DOHH2 (cell line): ENCODE data around the gene CCNI2.

Experiments
- H3F3A ChIP-seq: fragments of 200-600 bp; sonication (generic), shearing (Covaris generic); 2 replicates; pipeline ENCODE4 v1.6.0; 2016; ENCODE audit warnings: antibody characterized with exemption, mild to moderate bottlenecking; ENCODE audit not compliant: control insufficient read depth, insufficient read depth
- H3K27ac ChIP-seq: fragments of 200-600 bp; sonication (generic); 2 replicates; pipeline ENCODE4 v1.5.1; 2014; ENCODE audit warnings: low read depth, mild to moderate bottlenecking, low read length, moderate library complexity
- H3K27me3 ChIP-seq: fragments of 200-600 bp; sonication (generic); 2 replicates; pipeline ENCODE4 v1.6.1; 2014; ENCODE audit warnings: mild to moderate bottlenecking, low read length, mixed read lengths; ENCODE audit not compliant: control insufficient read depth
- H3K36me3 ChIP-seq: fragments of 200-600 bp; sonication (generic); 2 replicates; pipeline ENCODE4 v1.6.1; 2014; ENCODE audit warnings: mild to moderate bottlenecking, low read length, moderate library complexity, mixed read lengths; ENCODE audit not compliant: control insufficient read depth
- H3K4me1 ChIP-seq: fragments of 200-600 bp; sonication (generic); 2 replicates; pipeline ENCODE4 v1.6.1; 2014; ENCODE audit warnings: mild to moderate bottlenecking, low read length, mixed read lengths; ENCODE audit not compliant: control insufficient read depth
- H3K4me2 ChIP-seq: fragments of 200-600 bp; sonication (generic); 2 replicates; pipeline ENCODE4 v1.6.0; 2014; ENCODE audit warnings: mild to moderate bottlenecking, low read length, moderate library complexity
- H3K4me3 ChIP-seq: fragments of 200-600 bp; sonication (generic); 2 replicates; pipeline ENCODE4 v1.5.1; 2014; ENCODE audit warnings: mild to moderate bottlenecking, low read length, mixed read lengths
- H3K79me2 ChIP-seq: fragments of 200-600 bp; sonication (generic); 2 replicates; pipeline ENCODE4 v1.6.1; 2014; ENCODE audit warnings: mild to moderate bottlenecking, low read length, mixed read lengths; ENCODE audit not compliant: control insufficient read depth
- H3K9me2 ChIP-seq: fragments of 200-600 bp; sonication (generic); replicated peaks from 2 replicates; pipeline ENCODE4 v1.6.1; 2014; ENCODE audit warnings: mild to moderate bottlenecking, low read length, mixed read lengths; ENCODE audit not compliant: control insufficient read depth
- H3K9me3 ChIP-seq: fragments of 200-600 bp; sonication (generic); 2 replicates; pipeline ENCODE4 v1.6.1; 2014; ENCODE audit warnings: antibody characterized with exemption, low read length, mixed read lengths; ENCODE audit not compliant: control insufficient read depth, insufficient read depth
- H4K20me1 ChIP-seq: fragments of 200-600 bp; sonication (generic); 2 replicates; pipeline ENCODE4 v1.6.0; 2014; ENCODE audit warnings: low read depth, mild to moderate bottlenecking, antibody characterized with exemption, low read length, moderate library complexity; ENCODE audit not compliant: control insufficient read depth, insufficient read depth
- EZH2phosphoT487 ChIP-seq: fragments of 200-600 bp; sonication (generic); IDR thresholded peaks from 2 replicates; pipeline ENCODE4 v1.6.1; 2017; ENCODE audit warnings: borderline replicate concordance, mild to moderate bottlenecking, antibody characterized with exemption, low read length, moderate library complexity, mixed read lengths
- TF ChIP-seq, protein P1 (sequence below): fragments of 200-600 bp; sonication (generic); IDR thresholded peaks from one replicate; pipeline ENCODE4 v1.5.1; 2014; ENCODE audit warnings: antibody characterized with exemption, mild to moderate bottlenecking, low read depth, low read length; ENCODE audit not compliant: poor library complexity, severe bottlenecking

CCNI2 gene

GRCh38 chr5:132779961-132780360, 32.7 kb downstream of the CCNI2 start:
- no peak for TF ChIP-seq EZH2phosphoT487
- TF ChIP-seq, protein P1, sequence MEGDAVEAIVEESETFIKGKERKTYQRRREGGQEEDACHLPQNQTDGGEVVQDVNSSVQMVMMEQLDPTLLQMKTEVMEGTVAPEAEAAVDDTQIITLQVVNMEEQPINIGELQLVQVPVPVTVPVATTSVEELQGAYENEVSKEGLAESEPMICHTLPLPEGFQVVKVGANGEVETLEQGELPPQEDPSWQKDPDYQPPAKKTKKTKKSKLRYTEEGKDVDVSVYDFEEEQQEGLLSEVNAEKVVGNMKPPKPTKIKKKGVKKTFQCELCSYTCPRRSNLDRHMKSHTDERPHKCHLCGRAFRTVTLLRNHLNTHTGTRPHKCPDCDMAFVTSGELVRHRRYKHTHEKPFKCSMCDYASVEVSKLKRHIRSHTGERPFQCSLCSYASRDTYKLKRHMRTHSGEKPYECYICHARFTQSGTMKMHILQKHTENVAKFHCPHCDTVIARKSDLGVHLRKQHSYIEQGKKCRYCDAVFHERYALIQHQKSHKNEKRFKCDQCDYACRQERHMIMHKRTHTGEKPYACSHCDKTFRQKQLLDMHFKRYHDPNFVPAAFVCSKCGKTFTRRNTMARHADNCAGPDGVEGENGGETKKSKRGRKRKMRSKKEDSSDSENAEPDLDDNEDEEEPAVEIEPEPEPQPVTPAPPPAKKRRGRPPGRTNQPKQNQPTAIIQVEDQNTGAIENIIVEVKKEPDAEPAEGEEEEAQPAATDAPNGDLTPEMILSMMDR: no peak
- H3K9me3 ChIP-seq: no peaks in the 10 kb centered on the region
- peaks cover 72% of the 10 kb centered on the region for H3K27me3 ChIP-seq
- H3K4me2 ChIP-seq: no peak overlapping the region
- H4K20me1 ChIP-seq: no peaks in the 10 kb centered on the region
- no peak overlapping the region for H3K27ac ChIP-seq
- no peak overlapping the region for H3K4me3 ChIP-seq
- H3K9me2 ChIP-seq: no peaks in the 10 kb centered on the region
- no peaks in the 10 kb centered on the region for H3K79me2 ChIP-seq
- no peaks in the 10 kb centered on the region for H3K4me1 ChIP-seq
- H3K36me3 ChIP-seq: no peaks in the 10 kb centered on the region
- H3F3A ChIP-seq: peaks cover 8% of the 10 kb centered on the region; the same call in 1 of the 2 replicates

DNA sequence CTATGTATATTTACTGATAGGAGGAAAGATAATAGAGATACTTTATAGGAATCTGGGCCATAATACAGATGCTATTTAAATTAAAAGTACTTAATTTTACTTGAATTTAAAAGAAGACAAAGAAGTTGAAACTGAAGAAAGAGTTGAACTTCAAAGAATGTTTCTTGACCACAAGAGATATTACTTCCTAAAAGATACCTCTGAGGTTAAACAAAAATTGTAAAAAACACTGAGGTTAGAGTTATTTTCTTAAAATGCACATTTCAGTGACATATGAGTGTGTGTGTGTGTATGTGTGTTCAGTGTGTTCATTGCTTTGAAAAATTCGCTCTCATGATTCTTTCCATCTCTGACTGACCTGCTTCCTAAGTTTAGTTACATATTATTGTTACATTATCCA, 33.4 kb downstream of the CCNI2 start:
- Histone ChIP-seq H3K9me2 (no peaks in the 10 kb centered on the region), H3F3A (peaks cover 8% of the 10 kb centered on the region; the same call in 1 of the 2 replicates), H3K4me2 (no peak overlapping the region), H3K27ac (no peak overlapping the region), H3K4me3 (no peak overlapping the region), H3K36me3 (no peaks in the 10 kb centered on the region), H3K27me3 (peaks cover 72% of the 10 kb centered on the region), H3K9me3 (no peaks in the 10 kb centered on the region), H3K79me2 (no peaks in the 10 kb centered on the region), H4K20me1 (no peaks in the 10 kb centered on the region), H3K4me1 (no peaks in the 10 kb centered on the region)
- TF ChIP-seq EZH2phosphoT487: no peak

- H3K4me1 ChIP-seq: no peaks in the 10 kb centered on the region
- H3K9me2 ChIP-seq: no peaks in the 10 kb centered on the region
- TF ChIP-seq, protein P1: no peak
- TF ChIP-seq EZH2phosphoT487: no peak
- H3K79me2 ChIP-seq: no peaks in the 10 kb centered on the region
- H3F3A ChIP-seq: peaks cover 8% of the 10 kb centered on the region; the same call in 1 of the 2 replicates
- no peak overlapping the region for H3K4me2 ChIP-seq
- H4K20me1 ChIP-seq: no peaks in the 10 kb centered on the region
- no peak overlapping the region for H3K4me3 ChIP-seq
- no peaks in the 10 kb centered on the region for H3K36me3 ChIP-seq
- peaks cover 70% of the 10 kb centered on the region for H3K27me3 ChIP-seq
- no peak overlapping the region for H3K27ac ChIP-seq
- H3K9me3 ChIP-seq: no peaks in the 10 kb centered on the region
These were observed 33.8 kb downstream of the CCNI2 start for GRCh38 chr5:132781029-132781428.

GRCh38 chr5:132782101-132782500, 34.9 kb downstream of the CCNI2 start:
- no peak for TF ChIP-seq EZH2phosphoT487
- Histone ChIP-seq H3K36me3 (no peaks in the 10 kb centered on the region), H3K4me2 (no peak overlapping the region), H3K27me3 (peaks cover 71% of the 10 kb centered on the region), H3K9me2 (no peaks in the 10 kb centered on the region), H3K27ac (no peak overlapping the region), H3F3A (peaks cover 8% of the 10 kb centered on the region; the same call in 1 of the 2 replicates), H3K4me1 (no peaks in the 10 kb centered on the region), H3K4me3 (no peak overlapping the region), H3K79me2 (no peaks in the 10 kb centered on the region), H3K9me3 (no peaks in the 10 kb centered on the region), H4K20me1 (no peaks in the 10 kb centered on the region)
